DOHH2 (cell line): Measurements from ENCODE around the gene AK8.

Experiments
- H3F3A ChIP-seq: fragments of 200-600 bp; sonication (generic), shearing (Covaris generic); 2 replicates; pipeline ENCODE4 v1.6.0; 2016; ENCODE audit warnings: antibody characterized with exemption, mild to moderate bottlenecking; ENCODE audit not compliant: control insufficient read depth, insufficient read depth
- H3K27ac ChIP-seq: fragments of 200-600 bp; sonication (generic); 2 replicates; pipeline ENCODE4 v1.5.1; 2014; ENCODE audit warnings: low read depth, mild to moderate bottlenecking, low read length, moderate library complexity
- H3K27me3 ChIP-seq: fragments of 200-600 bp; sonication (generic); 2 replicates; pipeline ENCODE4 v1.6.1; 2014; ENCODE audit warnings: mild to moderate bottlenecking, low read length, mixed read lengths; ENCODE audit not compliant: control insufficient read depth
- H3K36me3 ChIP-seq: fragments of 200-600 bp; sonication (generic); 2 replicates; pipeline ENCODE4 v1.6.1; 2014; ENCODE audit warnings: mild to moderate bottlenecking, low read length, moderate library complexity, mixed read lengths; ENCODE audit not compliant: control insufficient read depth
- H3K4me1 ChIP-seq: fragments of 200-600 bp; sonication (generic); 2 replicates; pipeline ENCODE4 v1.6.1; 2014; ENCODE audit warnings: mild to moderate bottlenecking, low read length, mixed read lengths; ENCODE audit not compliant: control insufficient read depth
- H3K4me2 ChIP-seq: fragments of 200-600 bp; sonication (generic); 2 replicates; pipeline ENCODE4 v1.6.0; 2014; ENCODE audit warnings: mild to moderate bottlenecking, low read length, moderate library complexity
- H3K4me3 ChIP-seq: fragments of 200-600 bp; sonication (generic); 2 replicates; pipeline ENCODE4 v1.5.1; 2014; ENCODE audit warnings: mild to moderate bottlenecking, low read length, mixed read lengths
- H3K79me2 ChIP-seq: fragments of 200-600 bp; sonication (generic); 2 replicates; pipeline ENCODE4 v1.6.1; 2014; ENCODE audit warnings: mild to moderate bottlenecking, low read length, mixed read lengths; ENCODE audit not compliant: control insufficient read depth
- H3K9me2 ChIP-seq: fragments of 200-600 bp; sonication (generic); replicated peaks from 2 replicates; pipeline ENCODE4 v1.6.1; 2014; ENCODE audit warnings: mild to moderate bottlenecking, low read length, mixed read lengths; ENCODE audit not compliant: control insufficient read depth
- H3K9me3 ChIP-seq: fragments of 200-600 bp; sonication (generic); 2 replicates; pipeline ENCODE4 v1.6.1; 2014; ENCODE audit warnings: antibody characterized with exemption, low read length, mixed read lengths; ENCODE audit not compliant: control insufficient read depth, insufficient read depth
- H4K20me1 ChIP-seq: fragments of 200-600 bp; sonication (generic); 2 replicates; pipeline ENCODE4 v1.6.0; 2014; ENCODE audit warnings: low read depth, mild to moderate bottlenecking, antibody characterized with exemption, low read length, moderate library complexity; ENCODE audit not compliant: control insufficient read depth, insufficient read depth
- EZH2phosphoT487 ChIP-seq: fragments of 200-600 bp; sonication (generic); IDR thresholded peaks from 2 replicates; pipeline ENCODE4 v1.6.1; 2017; ENCODE audit warnings: borderline replicate concordance, mild to moderate bottlenecking, antibody characterized with exemption, low read length, moderate library complexity, mixed read lengths
- TF ChIP-seq, protein P1 (sequence below): fragments of 200-600 bp; sonication (generic); IDR thresholded peaks from one replicate; pipeline ENCODE4 v1.5.1; 2014; ENCODE audit warnings: antibody characterized with exemption, mild to moderate bottlenecking, low read depth, low read length; ENCODE audit not compliant: poor library complexity, severe bottlenecking

AK8 gene

DNA sequence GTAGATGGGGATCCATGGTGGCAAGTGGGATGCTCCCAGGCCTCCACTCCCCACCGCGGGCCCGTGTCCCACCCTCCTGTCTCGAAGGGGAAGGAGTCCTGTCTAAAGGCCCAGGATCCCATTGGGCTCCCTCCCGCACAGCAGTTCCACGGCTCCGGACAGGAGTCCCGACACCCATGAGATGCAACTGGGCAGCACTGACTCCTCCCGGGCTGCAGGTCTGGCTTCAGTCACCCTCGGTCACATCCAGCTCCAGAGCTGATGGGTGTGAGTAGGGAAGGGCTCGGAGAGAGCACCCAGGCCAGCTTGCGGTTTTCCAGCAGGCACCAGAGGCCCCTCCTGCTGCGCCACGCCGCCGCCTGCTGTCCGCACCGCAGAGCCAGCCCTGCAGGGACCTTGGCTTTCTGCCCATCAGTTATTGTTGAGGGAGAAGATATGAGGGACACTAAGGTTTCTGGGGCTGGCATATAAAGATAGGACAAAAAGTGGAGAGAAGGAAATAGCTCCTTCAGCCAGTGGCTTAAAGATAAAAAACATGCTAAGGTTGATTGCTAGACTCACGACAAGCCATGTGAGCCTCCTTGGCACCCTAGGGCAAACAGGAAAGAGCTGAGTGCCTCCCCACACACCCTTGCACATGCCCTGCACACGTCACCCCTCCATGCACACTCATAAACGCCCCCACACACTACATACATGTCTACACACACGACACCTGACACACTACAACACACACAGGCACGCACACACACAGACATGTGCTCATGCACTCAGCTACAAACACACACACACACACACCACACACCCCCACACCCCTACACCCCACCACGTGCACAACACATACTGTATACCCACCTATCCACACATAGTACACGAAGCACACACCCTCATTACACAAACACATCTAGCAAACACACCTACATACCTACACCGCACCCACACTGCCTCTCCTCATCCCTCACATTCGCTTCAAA lies 79.0 kb downstream of the AK8 start:
- Histone ChIP-seq H3F3A (no peaks in the 10 kb centered on the region), H3K27ac (no peak overlapping the region), H4K20me1 (no peaks in the 10 kb centered on the region), H3K36me3 (no peaks in the 10 kb centered on the region), H3K9me3 (no peaks in the 10 kb centered on the region), H3K4me3 (no peak overlapping the region), H3K79me2 (no peaks in the 10 kb centered on the region), H3K4me2 (no peak overlapping the region), H3K9me2 (no peaks in the 10 kb centered on the region), H3K27me3 (peaks cover 6% of the 10 kb centered on the region), H3K4me1 (no peaks in the 10 kb centered on the region; the same call in 1 of the 2 replicates)
- TF ChIP-seq, protein P1, sequence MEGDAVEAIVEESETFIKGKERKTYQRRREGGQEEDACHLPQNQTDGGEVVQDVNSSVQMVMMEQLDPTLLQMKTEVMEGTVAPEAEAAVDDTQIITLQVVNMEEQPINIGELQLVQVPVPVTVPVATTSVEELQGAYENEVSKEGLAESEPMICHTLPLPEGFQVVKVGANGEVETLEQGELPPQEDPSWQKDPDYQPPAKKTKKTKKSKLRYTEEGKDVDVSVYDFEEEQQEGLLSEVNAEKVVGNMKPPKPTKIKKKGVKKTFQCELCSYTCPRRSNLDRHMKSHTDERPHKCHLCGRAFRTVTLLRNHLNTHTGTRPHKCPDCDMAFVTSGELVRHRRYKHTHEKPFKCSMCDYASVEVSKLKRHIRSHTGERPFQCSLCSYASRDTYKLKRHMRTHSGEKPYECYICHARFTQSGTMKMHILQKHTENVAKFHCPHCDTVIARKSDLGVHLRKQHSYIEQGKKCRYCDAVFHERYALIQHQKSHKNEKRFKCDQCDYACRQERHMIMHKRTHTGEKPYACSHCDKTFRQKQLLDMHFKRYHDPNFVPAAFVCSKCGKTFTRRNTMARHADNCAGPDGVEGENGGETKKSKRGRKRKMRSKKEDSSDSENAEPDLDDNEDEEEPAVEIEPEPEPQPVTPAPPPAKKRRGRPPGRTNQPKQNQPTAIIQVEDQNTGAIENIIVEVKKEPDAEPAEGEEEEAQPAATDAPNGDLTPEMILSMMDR, result no peak
- TF ChIP-seq EZH2phosphoT487, result no peak

DNA sequence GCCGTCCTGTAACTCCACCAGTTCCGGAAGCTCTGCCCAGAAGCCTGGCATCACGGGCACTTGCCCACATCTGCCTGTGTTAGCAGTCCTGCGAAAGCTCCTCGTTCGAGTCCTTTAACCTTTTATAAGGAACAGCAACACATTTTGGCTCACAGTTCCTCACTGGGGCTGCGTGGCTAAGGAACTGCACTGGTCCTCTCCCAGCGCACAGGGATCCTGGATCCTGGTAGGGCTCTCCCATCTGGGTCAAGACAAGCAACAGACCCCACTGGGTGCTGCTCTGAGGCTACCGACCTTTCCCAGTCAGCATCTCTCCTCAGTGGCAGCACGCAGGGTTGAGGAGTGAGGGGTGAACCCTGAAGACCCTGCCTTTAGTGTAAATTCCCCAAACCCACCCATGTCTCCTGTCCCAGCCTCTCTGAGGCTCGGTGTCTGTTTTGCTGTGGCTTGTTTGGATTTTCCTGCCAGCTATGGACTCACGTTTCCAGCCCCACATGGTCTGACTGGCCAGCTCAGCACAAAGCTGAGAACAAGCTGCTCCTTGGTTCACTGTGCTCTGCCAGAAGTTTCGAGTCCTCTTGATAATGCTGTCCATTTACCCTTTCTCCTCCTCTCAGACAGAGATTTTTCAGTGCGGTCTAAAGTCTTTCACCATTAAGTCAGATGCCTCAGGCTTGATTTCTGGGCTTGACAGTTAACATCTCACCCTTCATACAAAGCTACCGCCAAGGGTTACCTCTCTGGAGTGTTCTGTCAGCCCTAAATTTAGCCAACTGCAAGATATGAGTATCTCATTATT lies 80.0 kb downstream of the AK8 start:
- no peaks in the 10 kb centered on the region for H3F3A ChIP-seq
- H3K9me2 ChIP-seq, result no peaks in the 10 kb centered on the region
- no peaks in the 10 kb centered on the region for H3K36me3 ChIP-seq
- H3K4me3 ChIP-seq, result no peak overlapping the region
- TF ChIP-seq, protein P1, result no peak
- no peak for TF ChIP-seq EZH2phosphoT487
- H3K4me2 ChIP-seq, result no peak overlapping the region
- no peaks in the 10 kb centered on the region for H3K79me2 ChIP-seq
- H3K27me3 ChIP-seq, result peaks cover 14% of the 10 kb centered on the region
- no peaks in the 10 kb centered on the region for H3K9me3 ChIP-seq
- no peak overlapping the region for H3K27ac ChIP-seq
- H3K4me1 ChIP-seq, result no peaks in the 10 kb centered on the region
- H4K20me1 ChIP-seq, result no peaks in the 10 kb centered on the region

DNA sequence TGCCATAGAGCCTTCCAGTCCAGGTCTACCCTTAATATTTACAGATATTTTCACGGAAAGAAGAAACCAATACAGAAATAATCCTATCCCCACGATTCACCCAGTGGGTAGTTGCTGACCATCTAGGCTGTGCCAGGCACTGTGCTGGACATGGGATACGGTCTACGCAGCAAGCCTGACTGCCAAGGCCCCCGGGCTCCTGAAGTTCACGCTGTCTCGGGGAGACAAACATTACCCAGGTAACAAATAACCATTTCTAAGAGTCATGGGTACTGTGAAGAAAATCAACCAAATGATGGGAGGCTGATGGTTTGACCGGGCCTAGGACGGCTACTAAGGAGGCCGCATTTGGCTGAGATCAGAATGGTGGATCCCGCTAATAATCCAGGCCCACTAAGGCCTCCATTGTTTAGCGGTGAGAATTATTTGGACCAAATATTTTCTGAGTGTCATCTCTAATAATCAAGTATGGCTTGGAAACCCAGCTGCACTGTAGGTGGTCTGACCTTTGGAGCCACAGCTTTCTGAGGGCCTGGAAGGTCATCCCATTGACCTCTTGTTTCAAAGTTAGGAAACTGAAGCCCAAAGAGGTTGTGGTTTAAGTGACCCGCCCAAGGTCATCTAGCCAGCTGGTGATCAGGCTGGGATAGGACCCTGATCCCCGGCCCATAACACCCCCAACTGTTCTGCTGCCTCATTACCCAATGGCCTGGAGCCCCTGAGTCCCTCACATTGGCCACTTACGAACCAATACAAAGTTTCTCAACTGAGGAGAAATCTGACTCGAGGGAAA lies 82.4 kb downstream of the AK8 start:
- no peaks in the 10 kb centered on the region for H3K9me2 ChIP-seq
- no peaks in the 10 kb centered on the region for H3K4me1 ChIP-seq
- no peak for TF ChIP-seq EZH2phosphoT487
- TF ChIP-seq, protein P1, result no peak
- H3F3A ChIP-seq, result no peaks in the 10 kb centered on the region
- H3K9me3 ChIP-seq, result no peaks in the 10 kb centered on the region
- no peak overlapping the region for H3K27ac ChIP-seq
- no peaks in the 10 kb centered on the region for H4K20me1 ChIP-seq
- no peak overlapping the region for H3K4me2 ChIP-seq
- no peaks in the 10 kb centered on the region for H3K36me3 ChIP-seq
- no peaks in the 10 kb centered on the region for H3K79me2 ChIP-seq
- H3K4me3 ChIP-seq, result no peak overlapping the region
- H3K27me3 ChIP-seq, result peaks cover 14% of the 10 kb centered on the region
